Peyer's patch (tissue), 4 donors: ENCODE results near the gene INPP5A.

Experiments
- CTCF ChIP-seq, 6 experiments: fragments of 450-650 bp in 4 of 6; fragments of 200-600 bp in 2 of 6; sonication (generic) in 1 of 6; IDR thresholded peaks; one replicate each; pipeline ENCODE4 v1.5.1; 2017 to 2019; ENCODE audit warnings: antibody characterized with exemption in 6 of 6, mild to moderate bottlenecking in 3 of 6, moderate library complexity in 1 of 6
- POLR2A ChIP-seq, 2 donors: fragments of 450-650 bp; IDR thresholded peaks; one replicate each; pipeline ENCODE4 v1.5.1; 2017; ENCODE audit warnings: antibody characterized with exemption in 2 of 2, mild to moderate bottlenecking in 2 of 2, moderate library complexity in 2 of 2

- TF ChIP-seq CTCF (IDR thresholded peaks at IDR 0.05) (no peak), POLR2A (IDR thresholded peaks at IDR 0.05) (no peak)
Observed at GRCh38 chr10:132542819-132543218, 5.2 kb downstream of the INPP5A start.
